ENCODE results near the gene CAPN15.
A peak's percentile ranks its signal among the peaks of the same experiment; 100 is the strongest.

Gene CAPN15

DNA sequence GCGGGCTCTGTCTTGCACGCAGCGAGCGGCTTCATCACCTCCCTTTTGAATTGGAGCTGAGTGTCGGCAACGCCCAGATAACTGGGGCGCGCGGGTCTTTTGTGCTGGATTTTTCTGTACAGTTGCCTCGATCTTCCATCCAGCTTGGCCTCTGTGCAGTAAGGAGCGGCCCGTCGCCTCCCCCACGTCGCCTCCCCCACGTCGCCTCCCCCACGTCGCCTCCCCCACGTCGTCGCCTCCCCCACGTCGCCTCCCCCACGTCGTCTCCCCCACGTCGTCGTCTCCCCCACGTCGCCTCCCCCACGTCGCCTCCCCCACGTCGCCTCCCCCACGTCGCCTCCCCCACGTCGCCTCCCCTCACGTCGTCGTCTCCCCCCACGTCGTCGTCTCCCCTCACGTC is 17.0 kb downstream of the CAPN15 start:
- ChIA-PET POLR2A (ENCODE audit: low non-redundant PET) (no interaction called here), CTCF (interaction anchor here (0.6 to 0.9 kb wide), 2 partner anchors 33 to 327 kb away, joined by 3 to 6 read pairs; no protein-coding TSS in a partner anchor)
- TF ChIP-seq CTCF (conservative IDR thresholded peaks at IDR 0.05; ENCODE audit: low read depth): no peak
- peak overlapping the region; percentile 32; the same call in 1 of the 2 replicates for H3K27ac ChIP-seq
- DNase-seq (ENCODE audit: low spot score): no peak

DNA sequence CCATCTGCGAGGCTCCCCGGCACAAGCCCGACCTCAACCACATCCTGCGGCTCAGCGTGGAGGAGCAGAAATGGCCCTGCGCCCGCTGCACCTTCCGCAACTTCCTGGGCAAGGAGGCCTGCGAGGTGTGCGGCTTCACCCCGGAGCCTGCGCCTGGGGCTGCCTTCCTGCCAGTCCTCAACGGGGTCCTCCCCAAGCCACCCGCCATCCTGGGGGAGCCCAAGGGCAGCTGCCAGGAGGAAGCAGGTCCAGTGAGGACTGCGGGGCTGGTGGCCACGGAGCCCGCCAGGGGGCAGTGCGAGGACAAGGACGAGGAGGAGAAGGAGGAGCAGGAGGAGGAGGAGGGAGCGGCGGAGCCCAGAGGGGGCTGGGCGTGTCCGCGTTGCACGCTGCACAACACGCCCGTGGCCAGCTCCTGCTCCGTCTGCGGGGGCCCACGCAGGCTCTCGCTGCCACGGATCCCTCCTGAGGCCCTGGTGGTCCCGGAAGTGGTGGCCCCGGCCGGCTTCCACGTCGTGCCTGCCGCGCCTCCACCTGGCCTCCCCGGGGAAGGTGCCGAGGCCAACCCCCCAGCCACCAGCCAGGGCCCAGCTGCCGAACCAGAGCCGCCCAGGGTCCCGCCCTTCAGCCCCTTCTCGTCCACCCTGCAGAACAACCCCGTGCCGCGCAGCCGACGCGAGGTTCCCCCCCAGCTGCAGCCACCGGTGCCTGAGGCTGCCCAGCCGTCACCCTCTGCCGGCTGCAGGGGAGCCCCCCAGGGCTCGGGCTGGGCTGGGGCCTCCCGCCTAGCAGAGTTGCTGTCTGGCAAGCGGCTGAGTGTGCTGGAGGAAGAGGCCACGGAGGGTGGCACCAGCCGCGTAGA is 19.6 kb downstream of the CAPN15 start:
- TF ChIP-seq CTCF (conservative IDR thresholded peaks at IDR 0.05; ENCODE audit: low read depth): peak; percentile 63
- DNase-seq (ENCODE audit: low spot score): no peak
- peak overlapping the region; percentile 44 for H3K27ac ChIP-seq
- CTCF ChIA-PET: interaction anchor here (0.6 kb wide), 2 partner anchors 10 to 84 kb away, joined by 3 to 5 read pairs; partner anchors contain the start of gene WFIKKN1
- POLR2A ChIA-PET (ENCODE audit: low non-redundant PET): no interaction called here

GRCh38 chr16:548586-548985 is 21.1 kb downstream of the CAPN15 start:
- no peak for DNase-seq (ENCODE audit: low spot score)
- ChIA-PET POLR2A (ENCODE audit: low non-redundant PET) (no interaction called here), CTCF (no interaction called here)
- TF ChIP-seq CTCF (conservative IDR thresholded peaks at IDR 0.05; ENCODE audit: low read depth): no peak
- no peak overlapping the region for H3K27ac ChIP-seq

DNA sequence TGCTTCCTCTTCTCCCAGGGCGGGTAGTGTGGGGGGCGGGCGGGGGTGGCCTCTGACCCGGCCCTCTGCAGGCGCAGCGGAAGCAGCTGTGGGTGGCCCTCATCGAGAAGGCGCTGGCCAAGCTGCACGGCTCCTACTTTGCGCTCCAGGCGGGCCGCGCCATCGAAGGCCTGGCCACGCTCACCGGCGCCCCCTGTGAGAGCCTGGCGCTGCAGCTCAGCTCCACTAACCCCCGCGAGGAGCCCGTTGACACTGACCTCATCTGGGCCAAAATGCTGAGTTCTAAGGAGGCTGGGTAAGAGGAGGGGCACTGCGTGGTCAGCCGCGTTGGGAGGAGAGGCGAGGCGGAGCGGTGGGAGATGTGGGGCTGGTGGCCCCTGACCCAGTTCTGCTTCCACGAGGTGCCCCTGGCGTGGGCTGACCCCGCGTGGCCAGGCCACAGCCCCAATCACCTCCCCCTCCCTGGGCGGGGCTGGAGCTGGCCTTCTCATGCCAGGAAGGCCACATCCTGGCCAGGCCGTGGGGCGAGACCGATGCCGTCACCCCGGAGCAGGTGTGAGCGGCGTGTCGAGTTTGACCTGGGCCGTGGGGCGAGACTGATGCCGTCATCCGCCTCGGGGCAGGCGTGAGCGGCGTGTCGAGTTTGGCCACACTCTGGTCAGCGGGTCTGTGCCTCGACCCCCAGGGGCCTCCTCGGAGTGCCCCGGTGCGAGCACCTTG is 22.2 kb downstream of the CAPN15 start:
- DNase-seq (ENCODE audit: low spot score): no peak
- no peak; the same call in 1 of the 2 replicates for TF ChIP-seq CTCF (conservative IDR thresholded peaks at IDR 0.05; ENCODE audit: low read depth)
- POLR2A ChIA-PET (ENCODE audit: low non-redundant PET): no interaction called here
- CTCF ChIA-PET: interaction anchor here (0.5 to 0.6 kb wide), 2 partner anchors 166 to 199 kb away, joined by 3 to 4 read pairs; no protein-coding TSS in a partner anchor
- no peak overlapping the region for H3K27ac ChIP-seq

DNA sequence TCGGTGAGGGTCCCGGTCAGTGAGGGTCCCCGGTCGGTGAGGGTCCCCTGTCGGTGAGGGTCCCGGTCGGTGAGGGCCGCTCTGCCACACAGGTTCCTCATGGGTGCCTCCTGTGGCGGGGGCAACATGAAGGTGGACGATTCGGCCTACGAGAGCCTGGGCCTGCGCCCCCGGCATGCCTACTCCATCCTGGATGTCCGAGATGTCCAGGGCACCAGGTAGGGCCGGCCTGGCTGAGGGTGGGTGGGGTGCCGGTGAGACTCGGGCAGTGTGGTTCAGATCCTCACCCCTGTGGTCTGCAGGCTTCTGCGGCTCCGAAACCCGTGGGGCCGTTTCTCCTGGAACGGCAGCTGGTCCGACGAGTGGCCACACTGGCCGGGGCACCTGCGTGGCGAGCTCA is 23.7 kb downstream of the CAPN15 start:
- no peak for TF ChIP-seq CTCF (conservative IDR thresholded peaks at IDR 0.05; ENCODE audit: low read depth)
- DNase-seq (ENCODE audit: low spot score): no peak
- ChIA-PET CTCF (no interaction called here), POLR2A (ENCODE audit: low non-redundant PET) (no interaction called here)
- peak overlapping the region; percentile 99 for H3K27ac ChIP-seq

- TF ChIP-seq CTCF (conservative IDR thresholded peaks at IDR 0.05; ENCODE audit: low read depth): no peak
- DNase-seq (ENCODE audit: low spot score): no peak
- CTCF ChIA-PET: no interaction called here
- peak overlapping the region; percentile 99 for H3K27ac ChIP-seq
- POLR2A ChIA-PET (ENCODE audit: low non-redundant PET): no interaction called here
Observed at GRCh38 chr16:552171-552570, 24.7 kb downstream of the CAPN15 start.
